GM21825 (cell line): ENCODE data around the gene OR6B3.
"Not testable (repeated sequence)": the region's sequence is repeated elsewhere in the genome, so short reads cannot be mapped to it uniquely, and the experiment has no call there.

Experiments used
- ATAC-seq: cut with Tn5 transposase; IDR thresholded peaks from one replicate; pipeline ENCODE4 v1.9.1; 2021; ENCODE audit warnings: mild to moderate bottlenecking, moderate library complexity; ENCODE audit not compliant: unreplicated experiment

OR6B3 gene

GRCh38 chr2:240045098-240045497 is 8.2 kb downstream of the OR6B3 start:
- no peak for ATAC-seq

- ATAC-seq, result not testable (repeated sequence)
Observed at GRCh38 chr2:240044096-240044495, 9.2 kb downstream of the OR6B3 start.

- ATAC-seq, result no peak
Observed at GRCh38 chr2:240043279-240043989, 9.9 kb downstream of the OR6B3 start.

- no peak for ATAC-seq
Observed at GRCh38 chr2:240042740-240043139, 10.6 kb downstream of the OR6B3 start.

GRCh38 chr2:240041363-240041762 is 12.0 kb downstream of the OR6B3 start:
- ATAC-seq, result no peak

- no peak for ATAC-seq
Observed at GRCh38 chr2:240037358-240037757, 16.0 kb downstream of the OR6B3 start.

GRCh38 chr2:240033330-240033678 is 20.0 kb downstream of the OR6B3 start:
- ATAC-seq, result no peak

- ATAC-seq, result no peak
Observed at GRCh38 chr2:240032406-240033329, 20.7 kb downstream of the OR6B3 start.

- no peak for ATAC-seq
Observed at GRCh38 chr2:240030379-240031094, 22.8 kb downstream of the OR6B3 start, which contains the start of gene OR6B2. Gene OR6B2 (minus strand): TSS chr2:240030429. CDS start chr2:240030429, 0 bp downstream.

GRCh38 chr2:240024766-240025165 is 28.6 kb downstream of the OR6B3 start:
- peak; percentile 32 for ATAC-seq

GRCh38 chr2:240023792-240024191 is 29.5 kb downstream of the OR6B3 start:
- ATAC-seq, result no peak

- no peak for ATAC-seq
Observed at GRCh38 chr2:240021488-240022104, 31.7 kb downstream of the OR6B3 start.

GRCh38 chr2:240018071-240018750 is 35.1 kb downstream of the OR6B3 start:
- ATAC-seq, result no peak

GRCh38 chr2:240014327-240014726 is 39.0 kb downstream of the OR6B3 start:
- no peak for ATAC-seq

- ATAC-seq, result no peak
Observed at GRCh38 chr2:240013343-240013742, 40.0 kb downstream of the OR6B3 start.

- no peak for ATAC-seq
Observed at GRCh38 chr2:240002983-240003382, 50.3 kb downstream of the OR6B3 start.

- no peak for ATAC-seq
Observed at GRCh38 chr2:240000671-240001070, 52.6 kb downstream of the OR6B3 start.

- ATAC-seq, result no peak
Observed at GRCh38 chr2:239997686-239998409, 55.5 kb downstream of the OR6B3 start.
